Activated CD4-positive, CD25-positive, alpha-beta regulatory T cell treated with anti-CD3 and anti-CD28 coated beads, Interleukin-2, amount 50 U/mL, for 72 hours (primary cell): ENCODE results near the gene DEFB132.
"Not testable (repeated sequence)": the region's sequence is repeated elsewhere in the genome, so short reads cannot be mapped to it uniquely, and the experiment has no call there.

Experiments used
- DNase-seq: peaks from one replicate; pipeline ENCODE4 v3.0.0; 2021

Gene DEFB132, protein sequence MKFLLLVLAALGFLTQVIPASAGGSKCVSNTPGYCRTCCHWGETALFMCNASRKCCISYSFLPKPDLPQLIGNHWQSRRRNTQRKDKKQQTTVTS

DNA sequence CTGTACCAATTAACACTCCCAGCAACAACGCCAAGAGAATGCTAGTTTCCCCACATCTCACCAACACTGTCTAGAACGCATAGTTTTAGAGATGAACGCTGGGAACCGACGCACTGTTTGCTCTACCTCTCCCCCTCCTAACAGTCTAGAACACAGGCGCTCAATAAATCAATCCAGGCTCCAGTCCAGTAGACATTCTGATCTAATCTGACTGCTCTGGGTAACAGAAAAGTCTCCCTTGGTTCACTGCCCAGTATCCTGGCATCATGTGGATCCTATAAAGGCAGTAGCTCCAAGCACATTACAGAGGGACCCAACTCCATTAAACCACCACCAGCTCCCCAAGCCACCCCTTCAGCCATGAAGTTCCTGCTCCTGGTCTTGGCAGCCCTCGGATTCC lies at the start of gene DEFB132:
Gene DEFB132 (plus strand): TSS at position 306 of the 400 bp plus-strand sequence. CDS start 55 bp downstream, at position 361.
- no peak for DNase-seq

DNA sequence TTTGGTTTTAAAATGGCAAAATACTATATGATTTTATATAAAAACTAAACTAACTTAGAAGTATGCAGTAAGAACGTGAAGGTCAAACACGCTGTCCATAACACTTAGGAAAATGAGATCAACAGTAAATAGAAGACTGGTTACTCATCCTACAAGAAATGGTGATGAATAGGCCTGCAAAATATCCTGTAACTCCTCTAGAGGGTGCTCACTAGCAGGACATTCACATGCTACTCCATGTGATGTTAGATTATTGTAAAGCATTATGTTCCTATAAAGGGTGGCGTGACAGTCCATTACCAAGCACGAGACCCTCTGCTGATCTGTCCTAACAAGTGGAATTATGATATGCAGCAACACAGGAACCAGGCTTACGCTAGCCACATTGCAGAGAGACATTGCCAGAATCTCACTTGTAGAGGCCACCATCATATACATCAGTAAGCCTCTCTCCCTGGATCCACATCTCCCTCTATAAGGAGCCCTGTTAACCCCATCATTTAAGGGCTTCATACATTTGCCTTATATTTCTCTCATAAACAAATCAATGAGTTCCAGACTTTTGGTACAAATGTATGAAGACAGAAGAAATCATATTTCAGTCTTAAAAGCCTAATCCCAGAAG lies 48.5 kb upstream of the DEFB132 start:
- no peak for DNase-seq

DNA sequence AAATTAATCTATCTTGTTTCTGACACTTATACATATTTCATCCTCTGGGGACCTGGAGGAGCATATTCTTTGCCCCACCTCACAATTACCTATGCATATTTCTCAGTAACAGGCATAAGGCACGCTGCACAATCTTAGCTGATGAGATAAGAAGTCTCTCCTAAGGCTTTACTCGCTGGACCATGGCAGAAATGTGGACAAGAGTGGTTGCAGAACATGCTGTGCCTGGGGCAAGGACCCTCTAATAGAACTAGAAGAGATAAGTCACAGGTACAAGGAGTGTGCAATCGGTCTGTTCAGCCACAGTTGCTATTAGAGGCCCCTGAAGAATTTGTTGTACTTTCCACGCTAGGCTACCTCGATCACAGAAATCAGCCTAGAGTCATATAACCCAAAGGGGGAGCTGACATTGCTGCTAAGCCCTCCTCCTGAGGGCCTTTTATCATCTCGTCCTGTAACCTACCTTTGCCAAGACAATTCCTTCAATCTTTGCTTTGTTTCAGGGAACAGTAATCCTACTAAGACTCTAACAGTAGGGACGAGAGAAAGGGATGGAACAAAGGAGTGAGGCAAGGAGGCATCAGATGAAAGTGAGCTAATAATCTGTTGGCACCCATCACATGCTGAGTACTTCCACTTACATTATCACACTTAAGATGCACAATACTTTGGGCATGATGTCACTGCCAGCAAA lies 46.6 kb upstream of the DEFB132 start:
- no peak for DNase-seq

DNA sequence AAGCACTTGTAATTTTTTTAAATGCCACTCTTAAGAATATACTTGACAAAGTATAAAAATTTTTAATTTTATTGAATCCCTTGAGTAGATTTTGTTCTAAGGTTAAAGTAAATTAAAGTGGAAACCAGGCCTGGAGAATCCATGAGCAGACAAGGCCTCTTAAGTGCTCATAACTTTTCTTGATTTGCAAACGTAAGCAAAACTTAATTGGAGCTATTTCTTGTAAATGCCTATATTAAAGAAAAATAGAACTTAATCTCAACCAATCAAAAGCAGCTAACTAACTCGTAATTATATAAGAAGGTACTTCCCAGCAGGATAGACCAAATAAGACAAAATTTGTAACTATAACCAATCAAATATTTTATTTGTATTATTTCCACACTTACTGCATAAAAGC lies 43.1 kb upstream of the DEFB132 start:
- no peak for DNase-seq

DNA sequence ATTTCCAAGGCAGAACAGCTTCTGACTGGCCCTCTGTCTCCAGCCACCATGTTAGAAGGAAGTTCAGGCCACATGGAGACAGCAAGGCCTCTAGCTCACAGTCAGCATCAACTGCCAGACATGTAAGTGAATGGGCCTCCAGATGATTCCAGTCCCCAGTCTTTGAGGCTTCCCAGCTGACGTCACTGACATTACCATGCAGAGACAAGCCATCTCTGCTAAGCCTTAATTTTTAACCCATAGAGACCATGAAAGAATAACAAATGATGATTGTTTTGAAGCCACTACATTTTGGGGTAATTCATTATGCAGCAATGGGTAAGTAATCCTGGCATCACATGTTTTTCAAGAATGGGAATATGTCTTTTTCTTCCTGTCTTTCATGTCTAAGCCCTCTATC lies 41.7 kb upstream of the DEFB132 start:
- DNase-seq, result no peak

DNA sequence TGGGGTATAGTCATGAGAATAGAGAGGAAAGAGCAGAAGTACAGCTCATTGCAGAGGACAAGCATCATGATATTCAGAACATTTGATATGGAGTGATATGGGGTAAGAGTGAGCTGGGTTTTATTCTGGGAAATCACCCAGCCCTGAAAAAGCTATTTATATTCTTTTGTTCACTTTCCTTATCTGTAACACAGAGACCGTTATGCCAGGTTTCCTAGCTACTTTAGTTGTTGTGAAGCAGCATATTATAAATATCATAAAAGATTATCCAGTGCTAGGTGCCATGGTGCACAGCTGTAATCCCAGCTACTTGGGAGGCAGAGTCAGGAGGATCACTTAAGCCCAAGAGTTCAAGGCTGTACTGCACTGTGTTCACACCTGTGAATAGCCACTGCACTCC lies 40.3 kb upstream of the DEFB132 start:
- DNase-seq, result no peak

DNA sequence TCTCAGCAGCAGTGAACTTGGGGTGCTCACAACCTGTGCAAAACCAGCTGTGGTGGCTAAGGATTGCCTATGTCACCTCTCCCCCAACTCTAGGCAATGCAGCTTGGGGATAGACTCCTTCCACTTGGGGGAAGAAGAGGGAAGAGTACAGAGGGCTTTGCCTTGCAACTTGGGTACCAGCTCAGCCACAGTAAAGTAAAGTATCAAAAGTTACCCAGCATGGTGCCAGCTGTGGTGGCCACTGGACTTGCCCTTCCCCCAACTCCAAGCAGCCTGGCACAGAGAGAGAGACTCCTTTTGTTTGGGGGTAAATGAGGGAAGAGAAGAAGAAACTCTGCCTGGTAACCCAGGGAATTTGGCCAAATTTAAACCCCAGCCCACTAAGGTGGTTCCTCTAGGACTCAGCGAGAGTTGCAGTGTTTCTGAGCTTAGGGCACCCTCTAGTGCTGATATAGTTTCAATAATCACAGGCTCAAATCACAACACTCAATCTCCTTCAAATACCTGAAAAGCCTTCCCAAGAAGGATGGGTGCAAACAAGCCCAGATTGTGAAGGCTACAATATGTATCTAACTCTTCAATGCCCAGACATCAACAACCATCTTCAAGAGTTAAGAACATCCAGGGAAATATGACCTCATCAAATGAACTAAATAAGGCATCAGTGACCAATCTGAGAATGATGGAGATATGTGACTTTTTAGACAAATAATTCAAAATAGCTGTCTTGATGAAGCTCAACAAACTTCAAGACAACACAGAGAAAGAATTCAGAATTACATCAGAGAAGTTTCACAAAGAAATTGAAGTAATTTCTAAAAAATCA lies 38.0 kb upstream of the DEFB132 start:
- DNase-seq, result no peak

DNA sequence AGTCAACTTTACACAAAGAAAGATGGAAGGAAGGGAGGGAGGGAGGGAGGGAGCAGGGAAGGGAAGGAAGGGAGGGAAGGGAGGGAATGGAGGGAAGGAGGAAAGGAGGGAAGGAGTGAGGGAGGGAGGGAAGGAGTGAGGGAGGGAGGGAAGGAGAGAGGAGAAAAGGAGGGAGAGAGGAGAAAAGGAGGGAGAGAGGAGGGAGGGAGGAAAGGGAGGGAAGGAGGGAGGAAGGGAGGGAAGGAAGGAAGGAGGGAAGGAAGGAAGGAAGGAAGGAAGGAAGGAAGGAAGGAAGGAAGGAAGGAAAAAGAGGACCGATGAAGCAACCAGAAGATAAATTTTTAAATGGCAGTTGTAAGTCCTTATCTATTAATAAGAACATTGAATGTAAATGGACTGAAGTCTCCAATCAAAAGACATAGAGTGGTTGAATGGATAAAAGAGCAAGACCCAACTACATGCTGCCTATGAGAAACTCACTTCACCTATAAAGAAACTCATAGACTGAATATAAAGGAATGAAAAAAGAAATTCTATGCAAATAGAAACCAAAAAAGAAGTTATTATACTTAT lies 36.2 kb upstream of the DEFB132 start:
- DNase-seq, result no peak

DNA sequence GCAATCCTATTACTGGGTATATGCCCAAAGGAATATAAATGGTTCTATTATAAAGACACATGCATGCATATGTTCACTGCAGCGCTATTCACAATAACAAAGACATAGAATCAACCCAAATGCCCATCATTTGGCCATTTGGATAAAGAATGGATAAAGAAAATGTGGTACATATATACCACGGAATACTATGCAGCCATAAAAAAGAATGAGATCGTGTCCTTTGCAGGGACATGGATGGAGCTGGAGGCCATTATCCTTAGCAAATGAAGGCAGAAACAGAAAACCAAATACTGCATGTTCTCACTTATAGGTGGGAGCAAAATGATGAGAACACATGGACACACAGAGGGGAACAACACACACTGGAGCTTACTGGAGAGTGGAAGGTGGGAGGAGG lies 31.6 kb upstream of the DEFB132 start:
- not testable (repeated sequence) for DNase-seq

DNA sequence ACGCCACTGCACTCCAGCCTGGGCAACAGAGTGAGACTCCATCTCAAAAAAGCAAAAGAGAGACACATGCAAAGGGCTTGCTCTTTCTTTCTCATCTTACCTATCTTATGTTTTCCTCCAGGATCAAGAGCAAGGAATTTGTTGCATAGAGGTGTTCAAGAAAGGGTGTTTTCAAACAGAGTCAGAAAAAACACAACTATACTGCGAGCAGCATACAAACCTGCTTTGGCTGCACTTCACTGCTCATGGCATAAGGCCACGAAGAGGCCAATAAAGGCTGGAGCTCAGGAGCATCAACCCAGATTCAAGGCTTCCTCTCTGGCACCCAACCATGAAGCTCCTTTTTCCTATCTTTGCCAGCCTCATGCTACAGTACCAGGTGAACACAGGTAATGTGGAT lies 30.6 kb upstream of the DEFB132 start, which contains the start of gene DEFB129:
Gene DEFB129 (plus strand): TSS at position 301 of the 400 bp plus-strand sequence. CDS start 31 bp downstream, at position 332.
- DNase-seq, result no peak

DNA sequence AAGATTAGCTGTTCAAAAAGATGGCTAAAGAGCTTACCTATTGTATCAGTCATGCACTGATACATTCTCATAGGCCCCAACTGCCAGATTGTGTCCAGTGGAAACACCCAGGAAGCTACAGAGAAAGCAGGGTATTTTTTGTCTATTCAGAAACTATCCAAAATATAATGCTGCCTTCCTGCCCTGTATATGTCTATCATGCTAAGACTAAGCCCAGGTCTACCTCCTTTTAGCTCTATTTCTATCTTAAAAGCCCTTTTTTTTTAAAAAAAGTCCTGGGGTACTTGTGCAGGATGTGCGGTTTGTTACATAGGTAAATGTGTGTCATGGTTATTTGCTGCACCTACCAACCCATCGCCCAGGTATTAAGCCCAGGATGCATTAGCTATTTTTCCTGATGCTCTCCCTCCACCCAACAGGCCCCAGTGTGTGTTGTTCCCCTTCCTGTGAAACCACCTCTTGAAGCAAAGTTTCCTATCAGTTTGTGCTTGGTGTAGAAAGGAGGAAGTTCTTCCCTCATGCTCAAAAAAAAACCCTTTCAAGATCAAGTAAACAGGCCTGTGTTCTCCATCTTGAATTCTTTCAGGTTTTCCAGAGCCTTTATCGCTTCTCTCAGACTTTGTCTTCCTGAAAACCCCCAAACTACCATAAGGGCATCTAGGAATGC lies 30.0 kb upstream of the DEFB132 start:
- DNase-seq, result no peak

DNA sequence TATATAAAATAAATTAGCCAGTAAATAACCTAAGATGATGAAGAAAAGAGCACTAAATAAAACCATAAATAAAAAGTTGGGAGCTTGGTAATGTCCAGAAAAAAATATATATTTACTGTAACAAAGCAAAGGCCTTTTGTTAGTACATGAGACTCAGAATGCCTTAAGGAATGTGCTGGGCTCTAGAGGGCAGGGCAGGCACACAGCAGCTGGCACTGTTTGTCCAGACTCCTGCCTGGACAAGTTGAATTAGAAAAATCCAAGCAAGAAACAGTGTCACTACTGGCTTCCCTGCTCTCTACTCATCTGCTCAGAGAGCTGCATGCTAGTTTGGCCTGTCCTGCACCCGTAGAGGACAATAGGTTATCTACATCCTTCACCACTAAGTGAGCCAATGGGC lies 21.6 kb upstream of the DEFB132 start:
- DNase-seq, result no peak

DNA sequence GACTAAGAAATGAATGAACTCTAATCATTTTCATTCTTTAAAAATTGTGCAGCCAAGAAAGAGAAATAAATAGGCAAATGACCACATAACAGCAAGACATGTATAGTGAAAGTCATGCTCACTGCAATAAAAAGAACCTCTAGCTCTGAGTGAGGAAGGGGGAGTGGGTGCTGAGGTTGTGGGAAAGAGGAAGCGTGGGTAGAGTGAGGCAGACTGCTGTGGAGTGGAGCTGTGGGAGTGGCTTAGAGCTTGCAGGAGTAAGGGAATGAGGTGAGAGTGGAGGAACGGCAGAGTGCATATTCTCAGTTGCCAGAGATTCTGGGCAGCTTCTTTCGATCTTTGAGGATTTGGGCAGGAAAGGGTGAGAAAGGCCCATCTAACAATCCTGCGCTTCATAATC lies 20.0 kb upstream of the DEFB132 start:
- DNase-seq, result no peak

DNA sequence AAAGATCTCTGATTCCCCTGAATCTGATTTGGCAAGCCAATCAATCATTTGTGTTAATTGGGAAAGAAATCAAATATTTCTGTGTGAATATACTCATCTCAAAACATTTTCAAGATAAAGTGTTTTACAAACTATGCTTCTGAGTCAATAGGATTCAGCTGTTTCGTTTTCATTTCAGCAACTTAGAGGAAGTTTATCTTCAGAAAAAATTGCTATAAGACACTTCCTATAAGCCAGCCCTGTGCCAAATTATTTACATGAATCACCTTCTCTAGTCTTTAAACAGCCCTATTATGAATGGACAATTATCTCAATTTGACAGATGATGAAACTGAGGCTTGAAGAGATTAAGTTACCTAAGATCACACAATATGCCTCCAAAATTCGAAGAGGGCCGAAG lies 19.6 kb upstream of the DEFB132 start:
- DNase-seq, result no peak

DNA sequence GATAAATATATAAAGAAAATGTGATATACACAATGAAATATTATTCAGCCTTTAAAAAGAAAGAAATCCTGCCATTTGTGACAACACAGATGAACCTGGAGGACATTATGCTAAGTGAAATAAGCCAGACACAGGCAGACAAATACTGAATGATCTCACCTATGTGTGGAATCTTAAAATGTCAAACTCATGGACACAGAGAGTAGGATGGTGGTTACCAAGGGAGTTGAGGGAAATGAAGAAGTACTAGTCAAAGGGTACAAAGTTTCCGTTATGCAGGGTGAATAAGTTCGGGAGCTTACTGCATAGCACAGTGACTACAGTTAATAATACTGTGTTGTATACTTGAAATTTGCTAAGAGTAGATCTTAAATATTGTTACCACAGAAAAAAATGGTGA lies 14.6 kb upstream of the DEFB132 start:
- no peak for DNase-seq

DNA sequence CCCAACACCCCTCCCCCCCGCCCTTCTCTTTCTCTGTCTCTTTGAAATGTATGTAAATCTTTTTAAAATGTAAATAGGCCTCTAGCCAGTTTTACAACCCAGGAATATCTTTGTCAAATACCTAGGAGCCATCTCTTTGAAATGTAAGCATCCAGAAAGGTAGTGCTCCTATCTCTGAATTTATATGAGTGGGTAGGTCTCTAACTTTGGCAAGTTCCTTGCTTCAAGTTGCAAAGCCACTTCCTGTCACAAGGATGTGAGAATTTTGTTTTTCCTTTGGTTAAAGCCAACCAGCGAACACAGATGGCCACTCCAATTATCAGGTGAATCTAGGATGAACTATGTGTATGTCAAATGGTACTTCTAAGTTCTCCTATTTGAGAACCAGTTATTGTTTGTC lies 6.2 kb upstream of the DEFB132 start:
- no peak for DNase-seq

DNA sequence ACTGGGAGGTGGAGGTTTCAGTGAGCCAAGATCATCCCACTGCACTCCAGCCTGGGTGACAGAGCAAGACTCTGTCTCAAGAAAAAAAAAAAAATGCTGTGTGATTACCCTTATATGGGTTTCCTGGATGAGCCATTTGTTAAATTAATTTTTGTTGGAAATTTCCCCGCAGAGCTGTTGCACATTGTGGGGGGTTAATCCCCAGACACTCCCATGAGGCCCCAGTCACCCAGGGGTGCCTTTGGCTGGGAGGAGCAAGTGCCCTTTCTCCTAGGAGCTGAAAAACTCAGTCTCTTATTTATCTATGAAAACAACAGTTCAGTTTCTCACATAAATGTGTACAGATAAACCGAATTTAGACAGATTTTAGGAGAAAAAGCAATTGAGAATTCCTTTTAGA lies 4.7 kb upstream of the DEFB132 start:
- DNase-seq, result no peak

DNA sequence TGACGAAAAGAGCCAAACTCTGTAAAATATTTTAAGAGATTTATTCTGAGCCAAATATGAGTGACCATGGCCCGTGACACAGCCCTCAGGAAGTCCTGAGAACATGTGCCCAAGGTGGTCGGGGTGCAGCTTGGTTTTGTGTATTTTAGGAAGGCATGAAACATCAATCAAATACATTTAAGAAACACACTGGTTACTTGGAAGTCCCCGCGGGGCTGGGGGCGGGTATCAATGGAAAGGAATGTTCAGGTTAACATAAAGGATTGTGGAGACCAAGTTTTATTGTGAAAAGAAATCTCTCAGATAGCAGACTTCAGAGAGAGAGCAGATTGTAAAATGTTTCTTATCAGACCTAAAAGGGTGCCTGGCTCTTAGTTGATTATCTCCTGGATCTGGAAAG lies 4.1 kb upstream of the DEFB132 start:
- not testable (repeated sequence) for DNase-seq

DNA sequence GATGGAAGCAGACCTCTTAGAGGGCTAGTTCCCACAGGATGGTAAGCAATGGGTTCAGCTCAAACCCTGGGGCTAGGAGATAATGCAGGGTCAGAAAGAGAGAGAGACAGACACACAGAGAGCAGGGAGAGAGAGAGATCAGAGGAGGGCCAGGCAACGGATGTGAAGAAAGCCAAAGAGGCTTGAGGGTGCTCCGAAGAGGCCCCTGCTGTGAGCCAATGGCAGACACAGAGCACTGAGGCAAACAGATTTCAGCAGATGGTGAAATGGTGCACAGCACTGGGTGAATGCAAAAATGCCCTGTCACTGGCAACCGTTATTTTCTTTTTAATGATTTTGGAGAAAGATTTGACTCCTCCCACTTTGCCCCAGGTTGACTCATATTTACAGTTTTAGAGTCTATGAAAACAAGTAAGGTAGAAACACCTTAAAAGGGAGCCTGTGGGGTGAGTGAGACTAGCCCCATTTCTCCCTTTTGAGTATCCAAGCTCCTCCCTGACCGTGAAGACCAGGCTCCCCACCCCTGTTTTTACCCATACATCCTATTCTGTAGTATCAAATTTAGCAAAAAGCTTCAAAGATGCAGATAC lies 840 bp downstream of the DEFB132 start:
- DNase-seq, result no peak

DNA sequence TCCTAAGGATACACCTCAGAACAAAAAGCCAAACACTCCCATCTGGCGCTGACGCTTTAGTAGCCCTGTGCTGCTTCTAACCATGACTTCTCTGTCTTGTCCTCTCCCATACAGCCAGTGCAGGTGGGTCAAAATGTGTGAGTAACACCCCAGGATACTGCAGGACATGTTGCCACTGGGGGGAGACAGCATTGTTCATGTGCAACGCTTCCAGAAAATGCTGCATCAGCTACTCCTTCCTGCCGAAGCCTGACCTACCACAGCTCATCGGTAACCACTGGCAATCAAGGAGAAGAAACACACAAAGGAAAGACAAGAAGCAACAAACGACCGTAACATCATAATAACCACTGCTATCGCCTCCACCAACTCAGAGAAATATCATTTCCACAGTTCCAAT lies 1.4 kb downstream of the DEFB132 start:
- DNase-seq, result no peak

DNA sequence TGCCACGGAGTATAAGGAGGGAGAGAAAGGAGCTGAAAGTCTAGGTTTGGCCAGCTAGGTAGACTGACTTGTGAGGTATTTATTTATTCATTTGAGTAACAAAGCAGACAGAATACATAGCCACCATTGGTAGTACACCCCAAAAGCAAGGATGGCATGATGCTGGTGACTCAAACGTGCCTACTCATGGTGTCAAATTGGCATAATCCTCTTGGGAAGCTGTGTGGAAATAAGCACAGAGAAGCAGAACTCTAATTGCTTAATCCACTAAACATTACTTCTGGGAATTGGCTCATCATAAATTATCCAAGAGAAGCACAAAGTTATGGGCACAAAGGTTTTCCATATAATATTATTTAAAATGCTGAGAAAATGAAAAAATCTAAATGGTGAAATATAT lies 2.5 kb downstream of the DEFB132 start:
- DNase-seq, result no peak

DNA sequence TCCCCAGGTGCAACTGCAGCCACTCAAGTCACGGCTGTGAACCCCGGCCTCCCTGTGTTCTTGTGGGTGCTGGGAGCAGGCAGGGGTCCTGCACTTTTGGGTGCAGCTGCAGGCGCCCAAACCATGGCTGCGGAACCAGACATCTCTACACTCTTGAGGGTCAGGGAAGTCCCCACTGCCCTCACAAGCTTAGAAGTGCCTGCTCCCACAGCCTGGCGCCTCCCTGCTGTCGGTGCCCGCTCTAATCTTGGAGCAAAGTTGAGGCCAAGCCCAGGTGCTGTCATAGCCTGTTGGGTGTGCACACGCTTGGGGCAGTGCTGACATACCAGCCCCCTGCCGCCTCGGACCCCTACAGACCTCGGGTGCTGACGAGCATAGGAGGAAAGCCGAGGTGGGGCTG lies 6.2 kb downstream of the DEFB132 start:
- no peak for DNase-seq
